SK-N-SH treated with all-trans-retinoic acid at 6 μM for 48 hours (cell line): ENCODE measurements around the gene WBP2.

Experiments used
- ARNTL ChIP-seq: fragments of 450-650 bp; formaldehyde crosslinking; IDR thresholded peaks from 2 replicates; pipeline ENCODE4 v1.5.0; 2020; ENCODE audit warnings: low read depth, mild to moderate bottlenecking, moderate library complexity, borderline replicate concordance
- CREB5 ChIP-seq: fragments of 250-450 bp; sonication (Bioruptor Pico); IDR thresholded peaks from 2 replicates; pipeline ENCODE4 v1.5.1; 2020; ENCODE audit warnings: low read depth, mild to moderate bottlenecking, moderate library complexity
- CSDC2 ChIP-seq: fragments of 250-450 bp; sonication (Bioruptor Pico); IDR thresholded peaks from 2 replicates; pipeline ENCODE4 v1.5.0; 2020; ENCODE audit warnings: mild to moderate bottlenecking, moderate library complexity
- OSR1 ChIP-seq: fragments of 250-450 bp; sonication (Bioruptor Pico); IDR thresholded peaks from 2 replicates; pipeline ENCODE4 v1.8.0; 2022; ENCODE audit warnings: moderate library complexity, mild to moderate bottlenecking, inconsistent platforms
- PATZ1 ChIP-seq: fragments of 250-450 bp; sonication (Bioruptor Pico); IDR thresholded peaks from 2 replicates; pipeline ENCODE4 v1.8.0; 2020; ENCODE audit warnings: mild to moderate bottlenecking, moderate library complexity, borderline replicate concordance
- POU6F1 ChIP-seq: fragments of 250-450 bp; sonication (Bioruptor Pico); IDR thresholded peaks from 2 replicates; pipeline ENCODE4 v1.8.0; 2021; ENCODE audit warnings: low read depth, mild to moderate bottlenecking, moderate library complexity, borderline replicate concordance
- SNAI2 ChIP-seq: fragments of 250-450 bp; sonication (Bioruptor Pico); IDR thresholded peaks from 2 replicates; pipeline ENCODE4 v1.5.0; 2020; ENCODE audit warnings: mild to moderate bottlenecking, moderate library complexity
- TCF4 ChIP-seq: fragments of 250-450 bp; sonication (Bioruptor Pico); IDR thresholded peaks from 2 replicates; pipeline ENCODE4 v1.8.0; 2021; ENCODE audit warnings: mild to moderate bottlenecking, moderate library complexity, borderline replicate concordance
- TOX ChIP-seq: fragments of 250-450 bp; sonication (Bioruptor Pico); IDR thresholded peaks from 2 replicates; pipeline ENCODE4 v1.8.0; 2021; ENCODE audit warnings: mild to moderate bottlenecking, moderate library complexity, borderline replicate concordance
- ZFP3 ChIP-seq: fragments of 250-450 bp; sonication (Bioruptor Pico); IDR thresholded peaks from 2 replicates; pipeline ENCODE4 v1.5.0; 2020; ENCODE audit warnings: mild to moderate bottlenecking, moderate library complexity
- ZFP30 ChIP-seq: fragments of 450-650 bp; formaldehyde crosslinking; IDR thresholded peaks from 2 replicates; pipeline ENCODE4 v1.5.0; 2022; ENCODE audit warnings: mild to moderate bottlenecking, moderate library complexity

GRCh38 chr17:75830164-75831031, 24.7 kb downstream of the WBP2 start:
- no peak for TF ChIP-seq PATZ1 (CRISPR knock-in tag)
- no peak for TF ChIP-seq CREB5 (CRISPR knock-in tag)
- no peak for TF ChIP-seq CSDC2
- no peak for TF ChIP-seq OSR1 (CRISPR knock-in tag)
- no peak for TF ChIP-seq TCF4 (CRISPR knock-in tag)
- TF ChIP-seq ARNTL (CRISPR knock-in tag), result no peak
- no peak for TF ChIP-seq ZFP30 (CRISPR knock-in tag)
- TF ChIP-seq SNAI2 (CRISPR knock-in tag), result no peak
- no peak for TF ChIP-seq POU6F1 (CRISPR knock-in tag)
- no peak for TF ChIP-seq TOX (CRISPR knock-in tag)
- no peak for TF ChIP-seq ZFP3 (CRISPR knock-in tag)
